ENCODE results near the gene LYRM1.
"Not testable (repeated sequence)": the region's sequence is repeated elsewhere in the genome, so short reads cannot be mapped to it uniquely, and the experiment has no call there.

The LYRM1 gene

DNA sequence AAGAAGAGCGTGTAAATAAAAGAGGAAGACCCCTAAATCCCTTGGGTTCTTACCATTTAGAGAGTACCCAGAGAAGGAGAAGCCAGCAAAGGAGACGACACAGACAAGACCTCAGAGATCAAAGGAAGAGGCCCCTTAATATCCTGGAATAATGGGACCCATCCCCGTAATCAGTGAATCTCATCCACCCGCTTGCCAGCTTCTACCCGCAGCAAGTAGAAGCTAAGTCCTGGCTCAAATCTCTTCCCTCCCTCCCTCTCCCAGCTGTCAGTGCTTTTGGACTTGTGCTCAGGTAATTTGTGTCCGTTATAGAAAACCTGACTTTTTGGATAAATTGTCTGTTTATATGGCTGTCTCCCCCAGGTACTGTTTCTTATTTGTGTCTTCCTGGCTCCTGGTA, 1.9 kb downstream of the LYRM1 start:
- no peak for DNase-seq (ENCODE audit: low read depth)

DNA sequence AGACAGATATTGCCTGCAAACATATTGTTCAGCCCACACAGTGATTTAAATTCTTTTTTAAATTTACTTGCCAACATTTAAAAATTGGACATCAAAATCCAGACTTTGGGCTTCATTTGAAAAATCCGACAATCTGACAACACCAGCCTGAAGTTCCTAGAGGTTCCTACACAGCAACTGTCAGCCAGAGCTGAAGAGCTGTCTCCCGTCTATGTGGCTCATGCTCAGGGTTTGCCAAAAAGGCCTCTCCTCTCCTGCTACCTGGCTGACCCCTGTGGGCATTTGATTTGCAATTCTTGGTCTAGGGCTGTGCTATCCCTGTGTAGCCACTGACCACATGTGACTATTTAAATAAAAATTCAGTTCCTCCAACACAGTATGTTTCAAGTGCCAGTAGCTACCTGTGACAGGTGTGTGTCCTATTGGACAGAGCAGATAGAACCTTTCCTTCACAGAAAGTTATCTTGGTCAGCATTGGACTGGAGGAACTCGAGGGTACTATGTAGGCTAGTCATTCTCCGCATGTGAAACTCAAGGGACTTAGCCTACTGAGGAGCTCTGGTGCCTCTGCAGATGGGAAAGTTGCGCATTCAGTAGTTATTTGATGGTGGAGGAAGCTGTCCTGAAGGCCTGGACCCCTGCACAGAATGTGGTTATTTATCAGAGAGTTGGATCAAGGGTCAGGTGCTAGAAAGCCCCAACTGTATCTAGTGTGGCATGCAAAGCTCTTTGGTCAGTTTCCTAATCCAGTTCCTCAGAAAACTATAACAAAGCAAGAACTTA, 2.7 kb downstream of the LYRM1 start:
- no peak for DNase-seq (ENCODE audit: low read depth)

- DNase-seq (ENCODE audit: low read depth): no peak
These were observed 3.4 kb downstream of the LYRM1 start for GRCh38 chr16:20903899-20904506.

GRCh38 chr16:20904507-20905081, 4.0 kb downstream of the LYRM1 start:
- no peak for DNase-seq (ENCODE audit: low read depth)

GRCh38 chr16:20905576-20905975, 5.0 kb downstream of the LYRM1 start:
- no peak for DNase-seq (ENCODE audit: low read depth)

GRCh38 chr16:20906341-20907255, 6.0 kb downstream of the LYRM1 start:
- DNase-seq (ENCODE audit: low read depth): peak; percentile 79

DNA sequence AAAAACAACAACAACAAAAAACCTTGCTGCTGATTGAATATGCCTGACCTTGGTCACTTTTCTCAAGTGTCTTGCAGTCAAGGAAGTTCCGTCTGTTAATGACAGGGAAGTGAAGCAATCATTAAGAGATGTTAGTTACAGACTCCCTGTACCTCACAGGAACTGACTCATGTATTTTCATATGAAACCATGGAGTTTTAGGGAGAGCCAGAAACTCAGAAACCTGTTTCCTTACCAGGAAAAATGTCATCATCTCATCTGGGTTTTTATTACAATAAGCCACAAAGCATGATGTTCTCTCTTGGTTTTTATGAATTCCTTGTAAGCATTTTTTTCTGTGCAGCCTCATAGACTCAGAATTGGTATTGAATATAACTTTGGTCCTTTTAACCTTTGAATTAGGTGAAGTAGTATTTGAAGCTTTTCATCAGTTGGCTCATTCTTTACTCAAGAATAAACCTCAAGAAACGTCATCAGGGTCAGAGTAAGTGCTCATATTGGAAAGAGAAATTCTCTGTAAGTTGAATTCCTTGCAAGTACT, 10.3 kb downstream of the LYRM1 start:
- DNase-seq (ENCODE audit: low read depth): peak; percentile 95

- DNase-seq (ENCODE audit: low read depth): peak; percentile 59
These were observed 10.8 kb downstream of the LYRM1 start for GRCh38 chr16:20911361-20911760.

- no peak for DNase-seq (ENCODE audit: low read depth)
These were observed 15.7 kb downstream of the LYRM1 start for GRCh38 chr16:20916289-20916688.

DNA sequence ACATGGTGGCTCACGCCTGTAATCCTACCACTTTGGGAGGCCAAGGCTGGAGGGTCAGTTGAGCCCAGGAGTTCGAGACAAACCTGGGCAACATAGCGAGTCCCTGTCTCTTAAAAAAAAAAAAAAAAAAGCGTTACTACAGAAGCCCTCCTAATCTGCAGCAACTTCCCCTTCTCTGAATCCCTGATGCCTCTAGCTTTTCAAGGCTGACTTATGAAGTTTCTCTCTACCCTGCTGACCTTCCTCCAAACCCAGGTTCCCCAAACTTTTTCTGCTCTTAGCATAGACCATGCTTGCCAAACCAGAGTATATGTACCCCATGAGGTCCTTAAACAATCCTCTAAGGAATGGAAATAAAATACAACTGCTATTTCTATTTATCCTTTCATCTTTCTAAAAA, 16.4 kb downstream of the LYRM1 start:
- DNase-seq (ENCODE audit: low read depth): no peak

- DNase-seq (ENCODE audit: low read depth): peak; percentile 75
These were observed 18.1 kb downstream of the LYRM1 start for GRCh38 chr16:20918486-20919239.

DNA sequence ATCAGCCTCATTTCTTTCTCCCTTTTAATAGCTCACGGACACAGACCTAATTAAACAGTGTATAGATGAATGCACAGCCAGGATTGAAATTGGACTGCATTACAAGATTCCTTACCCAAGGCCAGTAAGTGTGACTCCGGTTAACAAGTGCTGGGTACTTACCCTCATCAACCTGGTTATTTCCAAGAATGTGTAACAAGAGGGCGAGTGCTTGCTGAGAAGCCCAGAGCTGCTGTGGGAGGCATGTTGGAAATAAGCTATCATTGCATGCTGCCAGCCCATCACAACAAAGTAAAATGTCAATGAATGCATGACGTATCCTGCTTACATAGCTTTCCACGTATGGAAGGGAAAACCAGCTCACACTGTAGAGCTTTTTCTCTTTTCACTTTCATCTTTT, 19.5 kb downstream of the LYRM1 start:
- DNase-seq (ENCODE audit: low read depth): no peak

DNA sequence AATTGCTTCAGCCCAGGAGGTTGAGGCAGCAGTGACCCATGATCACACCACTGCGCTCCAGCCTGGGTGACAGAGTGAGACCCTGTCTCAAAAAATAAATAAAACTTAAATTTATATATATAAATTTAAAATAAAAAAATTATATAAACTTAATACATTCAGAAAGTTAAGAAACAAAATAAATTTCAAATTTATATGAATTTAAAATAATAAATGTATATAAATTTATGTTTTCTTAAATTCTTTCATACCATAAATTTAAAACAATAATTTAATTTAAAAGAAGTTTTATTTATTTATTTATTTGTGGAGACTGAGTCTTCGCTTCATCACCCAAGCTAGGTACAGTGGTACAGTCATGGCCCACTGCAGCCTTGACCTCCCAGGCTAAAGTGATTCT, 20.2 kb downstream of the LYRM1 start:
- DNase-seq (ENCODE audit: low read depth): no peak

- no peak for DNase-seq (ENCODE audit: low read depth)
These were observed 23.3 kb downstream of the LYRM1 start for GRCh38 chr16:20923876-20924275.

GRCh38 chr16:20925751-20926150, 25.2 kb downstream of the LYRM1 start:
- no peak for DNase-seq (ENCODE audit: low read depth)

DNA sequence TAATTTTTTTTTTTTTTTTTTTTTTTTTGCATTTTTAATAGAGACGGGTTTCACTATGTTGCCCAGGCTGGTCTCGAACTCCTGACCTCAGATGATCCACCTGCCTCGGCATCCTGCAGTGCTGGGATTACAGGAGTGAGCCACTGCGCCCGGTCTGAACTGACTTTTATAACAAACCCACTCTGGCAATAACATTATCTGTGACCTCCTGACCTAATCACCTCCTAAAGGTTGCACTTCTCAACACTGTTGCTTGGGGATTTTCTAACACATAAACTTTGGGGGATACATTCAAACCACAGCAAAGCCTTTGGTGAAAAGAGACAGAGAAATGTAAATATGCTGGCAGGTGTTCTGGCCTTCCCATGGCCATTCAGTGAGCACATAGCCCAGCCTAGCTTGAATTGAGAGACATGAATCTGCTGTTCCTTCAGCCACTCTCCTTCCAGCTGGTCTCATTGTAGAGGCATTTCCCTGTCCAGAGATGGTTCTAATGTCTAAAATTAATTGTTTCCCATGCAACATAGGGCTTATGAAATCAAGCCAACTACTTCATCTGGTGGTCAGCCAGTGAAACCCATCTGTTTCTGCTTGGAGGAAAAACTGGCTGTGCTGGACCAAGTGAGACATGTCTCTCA, 28.3 kb downstream of the LYRM1 start:
- no peak for DNase-seq (ENCODE audit: low read depth)

GRCh38 chr16:20929676-20930364, 29.2 kb downstream of the LYRM1 start:
- DNase-seq (ENCODE audit: low read depth): not testable (repeated sequence)

GRCh38 chr16:20930365-20930690, 29.8 kb downstream of the LYRM1 start:
- no peak for DNase-seq (ENCODE audit: low read depth)

DNA sequence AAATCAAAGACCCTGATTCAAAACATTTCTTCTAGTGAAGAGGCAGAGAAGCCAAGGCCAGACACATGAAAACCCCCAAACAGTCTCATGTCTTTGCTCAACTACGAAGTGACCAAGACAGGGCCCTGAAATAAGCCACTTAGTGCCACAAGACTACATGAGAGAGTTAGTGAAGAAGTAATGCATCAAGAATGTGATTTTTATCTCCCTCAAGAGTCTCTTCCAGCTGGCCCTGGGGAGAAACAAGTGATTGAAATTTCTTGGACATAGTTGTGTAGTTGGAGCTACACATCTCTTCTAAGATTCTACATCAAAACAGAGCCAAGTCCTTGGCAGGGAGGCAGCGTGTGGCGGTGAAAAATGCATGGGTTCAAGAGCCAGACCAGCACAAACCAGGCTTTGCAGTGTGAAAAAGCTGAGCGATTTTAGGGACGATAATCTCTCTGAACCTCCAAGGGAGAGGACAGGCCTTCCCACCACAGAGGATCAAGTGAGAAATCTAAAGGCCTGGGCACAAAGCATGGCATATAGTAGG, 30.6 kb downstream of the LYRM1 start:
- no peak for DNase-seq (ENCODE audit: low read depth)

- no peak for DNase-seq (ENCODE audit: low read depth)
These were observed 33.0 kb downstream of the LYRM1 start for GRCh38 chr16:20933589-20933988.
